Measurements from ENCODE around the gene MVB12A.

- no peak for TF ChIP-seq CTCF (IDR thresholded peaks at IDR 0.05; ENCODE audit: insufficient read depth, low read length, poor library complexity, severe bottlenecking)
- TF ChIP-seq EZH2phosphoT487 (conservative IDR thresholded peaks at IDR 0.05; ENCODE audit: low read length): no peak
These were observed 26.8 kb upstream of the MVB12A start for GRCh38 chr19:17393002-17393401.

Measured in SU-DHL-6 (cell line).